GM12878 (cell line): ENCODE measurements around the gene DOCK7.

Experiments used
- CTCF ChIP-seq, 3 experiments: IDR thresholded peaks in 2 of 3; conservative IDR thresholded peaks in 1 of 3; 2 replicates each; pipeline ENCODE4 v1.5.1; 2011; ENCODE audit warnings: low read depth in 3 of 3, low read length in 3 of 3, mild to moderate bottlenecking in 3 of 3, control low read depth in 2 of 3, moderate library complexity in 2 of 3, inconsistent platforms in 1 of 3, mixed read lengths in 1 of 3; ENCODE audit not compliant: control insufficient read depth in 2 of 3, insufficient read depth in 1 of 3; ENCODE audit errors: extremely low read depth in 1 of 3
- FOS ChIP-seq: IDR thresholded peaks from 3 replicates; pipeline ENCODE4 v1.6.1; 2011; ENCODE audit warnings: borderline replicate concordance; ENCODE audit not compliant: insufficient read length; ENCODE audit errors: extremely low read depth
- GABPA ChIP-seq: IDR thresholded peaks from 2 replicates; pipeline ENCODE4 v1.6.1; 2014; ENCODE audit warnings: antibody characterized with exemption, low read depth, mild to moderate bottlenecking, inconsistent platforms
- SUPT20H ChIP-seq: IDR thresholded peaks from 2 replicates; pipeline ENCODE4 v1.6.1; 2011; ENCODE audit warnings: low read depth, mild to moderate bottlenecking, low read length, moderate library complexity, borderline replicate concordance; ENCODE audit not compliant: control insufficient read depth
- YY1 ChIP-seq: IDR thresholded peaks from 2 replicates; pipeline ENCODE4 v1.6.1; 2011; ENCODE audit warnings: low read depth, mild to moderate bottlenecking, low read length
- ZNF622 ChIP-seq: fragments of 450-650 bp; IDR thresholded peaks from 2 replicates; pipeline ENCODE4 v1.6.1; 2017; ENCODE audit warnings: mild to moderate bottlenecking, inconsistent platforms

GRCh38 chr1:62597281-62597680 lies 90.9 kb downstream of the DOCK7 start, which contains the start of gene ANGPTL3:
- TF ChIP-seq CTCF (IDR thresholded peaks at IDR 0.05 in 2 of 3, conservative IDR thresholded peaks at IDR 0.05 in 1 of 3; ENCODE audit: control insufficient read depth in 2 of 3, extremely low read depth in 1 of 3, insufficient read depth in 1 of 3, low read depth in 3 of 3, low read length in 3 of 3) (no peak), SUPT20H (no peak), ZNF622 (no peak), GABPA (no peak), FOS (no peak), YY1 (no peak)
